ENCODE results near the gene PLOD1.
"Not testable (repeated sequence)": the region's sequence is repeated elsewhere in the genome, so short reads cannot be mapped to it uniquely, and the experiment has no call there.

PLOD1 gene

DNA sequence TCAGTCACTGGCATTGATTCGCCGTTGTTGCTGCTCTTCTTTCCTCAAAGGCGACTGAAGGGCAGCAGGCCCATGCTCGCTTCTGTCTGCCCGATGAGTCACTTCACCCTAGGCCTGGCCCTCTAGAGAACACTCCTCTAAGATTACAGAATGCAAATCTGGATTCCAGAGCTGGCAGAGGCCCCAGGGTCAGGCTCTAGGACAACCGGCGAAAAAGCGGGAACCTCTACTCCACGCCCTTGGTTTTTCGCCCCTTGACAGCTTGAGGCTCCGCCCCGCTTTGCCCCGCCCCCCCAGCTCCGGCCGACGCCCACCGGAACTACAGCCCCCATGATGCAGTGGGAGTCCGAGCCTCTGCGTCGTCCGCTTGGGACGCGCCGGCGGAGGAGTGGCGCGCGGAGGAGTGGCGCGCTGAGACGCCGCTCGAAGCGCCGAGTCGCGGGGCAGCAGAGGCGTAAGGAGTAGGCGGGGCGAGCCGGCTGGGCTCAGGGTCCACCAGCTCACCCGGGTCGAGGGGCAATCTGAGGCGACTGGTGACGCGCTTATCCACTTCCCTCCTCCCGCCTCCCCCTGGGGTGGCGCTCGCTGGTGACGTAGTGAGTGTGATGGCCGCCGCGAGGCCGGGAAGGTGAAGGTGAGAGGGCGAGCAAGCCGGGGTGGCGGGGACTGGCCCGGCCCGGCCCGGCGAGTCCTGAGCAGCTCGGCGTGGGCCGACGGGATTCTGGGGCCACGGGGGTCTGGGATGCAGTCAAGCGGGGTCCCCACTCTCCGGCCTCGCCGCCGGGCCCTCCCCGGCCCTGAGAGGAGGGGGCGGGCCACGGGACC lies 45.5 kb downstream of the PLOD1 start, which contains the start of gene MFN2:
MFN2 (plus strand) TSS at position 594 of the 825 bp plus-strand sequence. CDS start 8,725 bp downstream, outside the sequence.
- peak; percentile 91 for DNase-seq

- DNase-seq = no peak
Observed at GRCh38 chr1:11980676-11980972, 46.1 kb downstream of the PLOD1 start.

DNA sequence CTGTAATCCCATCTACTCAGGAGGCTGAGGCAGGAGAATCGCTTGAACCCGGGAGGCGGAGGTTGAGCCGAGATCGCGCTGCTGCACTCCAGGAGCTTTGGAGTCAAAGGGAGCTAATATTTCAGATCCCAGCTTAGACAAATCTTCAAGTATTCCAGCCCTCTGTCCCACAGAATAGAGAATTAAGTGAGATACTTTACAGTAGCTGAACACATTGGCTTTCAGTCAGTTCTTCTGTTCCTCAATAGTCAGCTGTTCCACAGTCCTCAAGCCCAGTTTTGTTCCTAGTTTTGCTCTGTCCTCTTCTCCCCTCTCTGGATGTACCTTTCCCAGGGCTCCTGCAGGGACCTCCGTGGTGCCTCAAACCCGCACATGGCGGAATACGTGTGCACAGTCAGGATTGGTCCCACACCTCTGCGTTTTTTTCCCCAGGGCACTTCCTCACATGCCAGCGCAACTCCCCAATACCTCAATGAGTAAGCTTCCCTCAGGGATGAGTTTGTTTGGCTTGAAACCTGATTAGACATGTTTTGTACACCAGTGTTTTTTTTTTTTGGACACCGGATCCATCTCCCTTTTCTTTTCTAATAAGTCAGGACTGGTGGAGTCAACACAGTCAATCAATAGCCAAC lies 47.0 kb downstream of the PLOD1 start:
- DNase-seq = no peak

DNA sequence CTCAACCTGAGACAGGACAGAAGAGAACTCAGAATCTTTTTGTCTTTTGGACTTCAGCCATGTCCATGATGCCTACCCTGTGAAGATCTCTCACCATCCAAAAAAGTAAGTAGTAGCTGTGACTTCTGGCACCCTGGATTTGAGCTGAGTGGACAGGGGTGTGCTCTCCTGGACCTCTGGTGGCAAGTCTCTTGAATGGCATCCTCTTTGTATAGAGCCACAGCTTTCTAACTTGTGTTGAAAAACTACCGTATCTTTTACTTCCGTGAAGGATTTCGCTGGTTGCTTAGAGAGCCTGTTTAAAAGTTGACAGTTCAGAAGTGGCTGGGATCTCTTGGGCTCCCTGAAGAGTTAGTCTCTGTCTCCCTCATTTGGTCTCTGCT lies 47.5 kb downstream of the PLOD1 start:
- DNase-seq = no peak

DNA sequence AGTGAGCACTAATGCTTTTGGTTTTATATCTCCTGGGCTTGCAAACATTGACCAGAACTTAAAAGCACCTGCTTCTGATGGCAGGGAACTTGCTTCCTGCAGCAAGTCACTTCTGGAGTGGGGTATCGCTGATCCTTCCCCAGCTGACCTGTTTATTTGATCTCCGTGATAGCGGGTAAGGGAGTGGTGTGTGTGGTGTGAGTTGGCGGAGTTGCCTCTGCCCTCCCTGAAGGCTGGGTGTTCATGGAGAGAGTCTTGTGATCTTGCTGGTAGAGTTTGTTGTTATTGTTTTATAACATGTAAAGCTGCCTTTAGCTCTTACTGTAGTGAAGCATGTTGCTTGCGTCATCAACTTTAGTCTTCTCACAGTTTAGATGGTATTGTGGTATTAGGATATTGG lies 49.6 kb downstream of the PLOD1 start:
- no peak for DNase-seq

DNA sequence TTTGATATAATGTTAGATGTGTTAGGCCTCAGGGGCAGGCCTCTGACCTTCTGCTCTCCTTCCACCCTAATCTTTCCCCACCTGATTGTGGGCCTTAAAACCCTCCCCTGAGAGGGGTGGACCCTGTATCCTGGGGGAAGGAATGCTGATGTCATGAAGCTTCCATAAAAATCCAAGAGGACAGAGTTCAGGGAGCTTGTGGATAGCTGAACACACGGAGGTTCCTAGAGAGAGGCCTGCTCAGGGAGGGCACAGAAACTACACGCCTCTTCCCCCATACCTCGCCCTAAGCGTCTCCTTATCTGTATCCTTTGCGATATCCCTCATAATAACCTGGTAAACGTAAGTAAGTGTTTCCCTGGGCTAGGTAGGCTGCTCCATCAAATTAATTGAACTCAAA lies 50.1 kb downstream of the PLOD1 start:
- DNase-seq = no peak

GRCh38 chr1:11985171-11985570 lies 50.7 kb downstream of the PLOD1 start:
- DNase-seq = no peak

DNA sequence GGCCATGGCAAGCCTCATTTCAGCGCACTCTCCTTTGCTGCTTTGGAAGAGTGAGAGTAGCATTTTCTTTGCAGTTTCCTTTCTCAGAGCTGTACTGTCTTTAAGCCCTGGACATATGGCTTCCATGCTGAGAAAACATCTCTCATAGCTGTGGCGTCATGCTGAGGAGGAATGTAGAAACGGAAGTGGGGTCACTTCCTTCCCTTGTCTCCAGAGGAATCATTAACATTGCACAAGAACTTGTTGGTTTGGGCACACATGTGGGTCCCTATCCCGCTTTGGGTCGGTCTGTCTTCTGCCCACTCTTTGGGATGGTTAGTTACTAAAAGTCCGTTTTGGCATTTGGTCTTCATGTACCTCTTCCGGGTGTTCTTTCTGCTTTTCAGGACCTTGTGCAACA lies 51.3 kb downstream of the PLOD1 start:
- no peak for DNase-seq

DNA sequence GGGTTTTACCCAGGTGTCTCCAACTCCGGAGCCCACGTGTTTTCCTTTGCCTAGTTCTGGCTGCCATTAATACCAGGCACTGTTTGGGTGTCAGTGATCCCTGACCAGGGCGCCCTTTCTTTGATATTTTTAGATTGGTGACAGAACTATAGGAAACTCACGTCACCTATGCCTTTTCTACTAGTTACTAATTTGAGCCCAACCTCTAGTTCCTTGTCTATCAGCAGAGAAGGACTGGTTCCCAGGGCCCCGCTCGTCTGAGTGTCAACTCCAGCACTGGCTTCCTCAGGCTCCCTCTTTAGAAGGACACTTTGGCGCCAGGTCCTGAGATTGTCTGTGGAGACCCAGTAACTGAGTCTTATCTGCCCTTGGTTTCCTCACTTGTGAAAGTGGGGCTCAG lies 55.2 kb downstream of the PLOD1 start:
- no peak for DNase-seq

DNA sequence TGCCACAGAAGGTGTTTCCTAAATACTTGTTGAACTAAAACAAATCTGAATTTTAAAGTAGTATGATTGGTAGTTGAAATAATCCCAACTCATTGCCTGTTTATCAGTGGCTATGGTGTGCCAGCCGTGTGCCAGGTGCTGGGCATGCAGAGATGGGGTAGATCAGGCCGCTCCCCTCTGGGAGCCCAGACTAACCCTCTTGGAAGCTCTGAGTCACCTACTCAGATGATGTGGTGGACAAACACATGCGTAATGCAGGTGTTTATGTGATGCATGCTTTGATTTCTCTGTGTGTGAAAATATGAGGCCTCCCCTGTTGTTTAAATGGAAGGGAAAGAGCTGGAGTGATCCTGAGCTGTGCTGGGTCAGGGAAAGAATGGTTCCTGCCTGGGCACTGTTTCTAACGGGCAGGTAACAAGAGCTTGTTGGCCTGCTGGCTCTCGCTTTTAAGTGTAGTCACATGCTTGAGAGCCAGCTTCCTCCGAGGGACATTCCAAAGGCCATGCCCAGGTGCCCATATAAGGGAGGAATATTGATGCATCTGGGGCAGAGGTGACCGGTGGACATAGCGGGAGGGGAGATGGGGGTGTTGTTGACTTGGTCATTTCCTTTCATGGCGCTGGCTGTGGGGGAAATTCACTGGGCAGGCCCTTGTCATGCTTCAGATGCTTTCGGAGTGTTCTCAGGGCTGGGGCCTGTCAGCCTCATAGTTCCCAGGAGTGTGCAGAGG lies 56.0 kb downstream of the PLOD1 start:
- DNase-seq = no peak

DNA sequence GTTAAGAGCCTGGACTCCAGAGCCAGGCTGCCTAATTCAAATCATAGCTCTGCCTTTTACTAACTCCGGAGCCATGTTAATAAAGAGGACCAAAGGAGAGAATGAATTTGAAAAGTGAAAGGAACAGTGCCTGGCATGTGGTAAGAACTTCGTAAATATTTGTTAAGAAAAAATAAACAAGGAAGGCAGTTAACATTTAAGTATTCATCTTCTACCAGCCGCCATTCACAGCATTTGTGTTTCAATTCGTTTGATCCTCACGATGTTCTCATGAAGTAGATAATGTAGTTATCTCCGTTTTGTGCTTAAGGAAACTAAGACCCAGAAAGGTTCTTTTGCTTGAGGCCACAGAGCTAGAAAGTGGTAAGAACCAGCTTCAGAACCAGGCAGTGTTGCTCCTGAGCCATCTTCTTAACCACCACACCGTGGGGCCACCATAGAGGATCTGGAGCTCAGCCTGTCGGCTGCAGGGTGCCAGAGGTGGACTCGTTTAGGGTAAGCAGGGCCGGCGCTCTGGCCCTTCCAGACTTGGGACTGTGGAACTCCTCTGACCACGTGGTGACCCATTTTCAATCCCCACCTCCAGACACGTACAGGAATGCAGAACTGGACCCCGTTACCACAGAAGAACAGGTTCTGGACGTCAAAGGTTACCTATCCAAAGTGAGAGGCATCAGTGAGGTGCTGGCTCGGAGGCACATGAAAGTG lies 57.6 kb downstream of the PLOD1 start:
- no peak for DNase-seq

DNA sequence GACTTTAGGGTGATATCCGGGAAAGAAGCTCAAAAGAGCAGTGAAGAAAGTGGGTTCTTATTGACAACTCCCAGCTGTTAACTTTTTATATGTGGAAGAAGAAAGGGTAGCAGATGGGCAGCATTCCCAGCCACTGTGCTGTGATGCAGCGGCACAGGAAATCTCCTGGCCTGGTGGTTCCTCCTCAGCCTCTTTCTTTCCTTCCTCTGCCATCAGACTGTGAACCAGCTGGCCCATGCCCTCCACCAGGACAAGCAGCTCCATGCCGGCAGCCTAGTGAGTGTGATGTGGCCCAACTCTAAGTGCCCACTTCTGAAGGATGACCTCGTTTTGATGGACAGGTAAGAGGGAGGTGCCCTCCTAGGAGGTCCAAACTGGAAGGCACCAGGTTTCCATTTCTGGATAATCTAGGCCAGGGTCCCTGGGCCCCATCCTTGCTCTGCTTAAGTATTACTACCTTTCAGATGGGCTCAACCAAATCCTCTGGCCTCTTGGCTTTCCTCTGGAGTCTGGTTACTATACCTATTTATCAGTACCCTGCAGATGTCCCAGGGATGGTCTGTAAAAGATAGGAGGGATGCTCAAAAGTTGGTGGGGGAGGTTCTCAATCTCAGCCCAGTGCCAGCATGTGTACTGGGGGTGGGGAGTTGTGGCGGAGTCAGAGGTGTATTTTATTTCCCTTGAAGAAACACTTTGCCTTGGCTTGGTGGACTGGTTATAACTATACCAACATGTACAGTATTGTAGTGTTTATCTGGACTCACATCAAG lies 62.7 kb downstream of the PLOD1 start:
- no peak for DNase-seq

- DNase-seq = no peak
Observed at GRCh38 chr1:11998636-11999035, 64.1 kb downstream of the PLOD1 start.

DNA sequence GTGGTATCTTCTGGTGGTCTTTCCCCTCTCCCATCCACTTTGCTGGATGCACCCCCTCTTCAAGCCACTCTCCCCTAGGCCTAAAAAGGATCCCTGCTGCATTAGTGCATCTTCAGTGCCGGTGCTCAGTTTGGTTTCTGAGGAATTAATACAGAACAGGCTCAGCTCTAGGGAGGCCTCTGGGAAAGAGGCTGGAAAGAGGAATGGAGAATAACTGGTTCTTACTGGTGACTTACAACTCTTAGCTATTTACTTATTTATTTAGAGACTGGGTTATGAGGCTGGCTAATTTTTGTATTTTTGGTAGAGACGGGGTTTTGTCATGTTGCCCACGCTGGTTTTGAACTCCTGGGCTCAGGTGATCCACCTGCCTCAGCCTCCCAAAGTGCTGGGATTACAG lies 64.7 kb downstream of the PLOD1 start:
- DNase-seq = no peak

GRCh38 chr1:12001249-12001917 lies 66.9 kb downstream of the PLOD1 start:
- no peak for DNase-seq

DNA sequence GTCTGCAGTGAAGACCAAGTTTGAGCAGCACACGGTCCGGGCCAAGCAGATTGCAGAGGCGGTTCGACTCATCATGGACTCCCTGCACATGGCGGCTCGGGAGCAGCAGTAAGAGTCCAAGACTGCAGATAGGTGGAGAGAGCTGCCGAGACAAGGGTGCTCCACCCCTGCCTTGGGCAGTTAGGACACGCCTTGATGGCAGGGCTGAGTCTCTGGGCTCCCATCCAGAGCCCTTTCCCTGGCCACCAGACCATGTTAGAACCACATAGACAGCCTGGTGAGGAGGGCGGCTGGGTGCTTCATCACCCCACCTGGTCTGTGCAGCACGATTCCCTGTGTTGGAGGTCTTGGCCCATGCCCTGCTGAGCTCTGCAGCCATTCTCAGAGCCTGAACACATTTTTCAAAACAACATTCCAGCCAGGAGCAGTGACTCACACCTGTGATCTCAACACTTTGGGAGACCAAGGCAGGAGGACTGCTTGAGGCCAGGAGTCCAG lies 67.5 kb downstream of the PLOD1 start:
- no peak for DNase-seq

DNA sequence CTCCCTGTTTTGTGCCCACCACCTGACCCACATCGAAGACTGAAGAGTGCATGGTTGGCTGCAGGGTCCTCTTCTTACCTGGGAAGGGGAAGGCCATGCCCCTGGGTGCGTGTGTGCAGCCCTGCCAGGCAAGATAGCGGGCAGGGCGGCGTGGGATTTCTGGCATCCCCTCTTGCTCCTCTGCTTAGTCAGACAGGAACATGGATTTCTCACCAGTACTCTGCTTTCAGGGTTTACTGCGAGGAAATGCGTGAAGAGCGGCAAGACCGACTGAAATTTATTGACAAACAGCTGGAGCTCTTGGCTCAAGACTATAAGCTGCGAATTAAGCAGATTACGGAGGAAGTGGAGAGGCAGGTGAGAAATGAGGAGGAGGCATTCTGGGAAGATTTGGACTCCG lies 69.2 kb downstream of the PLOD1 start:
- DNase-seq = no peak

DNA sequence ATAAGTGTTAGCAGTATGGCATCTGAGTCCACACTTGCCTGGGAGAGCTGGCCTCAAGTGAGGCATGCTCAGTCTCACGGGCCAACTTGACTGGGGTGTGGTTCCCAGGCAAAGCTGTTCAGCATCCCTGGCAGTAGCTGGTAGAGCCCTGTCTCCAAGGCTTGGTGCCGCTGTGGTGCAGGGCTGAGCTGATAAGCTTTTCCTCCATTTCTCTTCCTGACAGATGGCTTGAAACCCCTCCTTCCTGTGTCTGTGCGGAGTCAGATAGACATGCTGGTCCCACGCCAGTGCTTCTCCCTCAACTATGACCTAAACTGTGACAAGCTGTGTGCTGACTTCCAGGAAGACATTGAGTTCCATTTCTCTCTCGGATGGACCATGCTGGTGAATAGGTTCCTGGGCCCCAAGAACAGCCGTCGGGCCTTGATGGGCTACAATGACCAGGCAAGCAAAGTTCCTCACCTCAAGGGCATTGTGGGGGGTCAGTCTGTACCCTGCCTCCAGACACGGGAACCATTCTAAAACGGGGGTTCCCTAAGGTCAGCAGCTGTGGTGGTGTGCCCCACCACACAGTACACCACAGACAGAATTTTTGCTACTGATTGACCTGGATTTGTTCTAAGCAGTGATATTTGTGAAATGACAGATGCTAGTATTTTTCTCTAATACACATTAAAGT lies 71.1 kb downstream of the PLOD1 start:
- no peak for DNase-seq

DNA sequence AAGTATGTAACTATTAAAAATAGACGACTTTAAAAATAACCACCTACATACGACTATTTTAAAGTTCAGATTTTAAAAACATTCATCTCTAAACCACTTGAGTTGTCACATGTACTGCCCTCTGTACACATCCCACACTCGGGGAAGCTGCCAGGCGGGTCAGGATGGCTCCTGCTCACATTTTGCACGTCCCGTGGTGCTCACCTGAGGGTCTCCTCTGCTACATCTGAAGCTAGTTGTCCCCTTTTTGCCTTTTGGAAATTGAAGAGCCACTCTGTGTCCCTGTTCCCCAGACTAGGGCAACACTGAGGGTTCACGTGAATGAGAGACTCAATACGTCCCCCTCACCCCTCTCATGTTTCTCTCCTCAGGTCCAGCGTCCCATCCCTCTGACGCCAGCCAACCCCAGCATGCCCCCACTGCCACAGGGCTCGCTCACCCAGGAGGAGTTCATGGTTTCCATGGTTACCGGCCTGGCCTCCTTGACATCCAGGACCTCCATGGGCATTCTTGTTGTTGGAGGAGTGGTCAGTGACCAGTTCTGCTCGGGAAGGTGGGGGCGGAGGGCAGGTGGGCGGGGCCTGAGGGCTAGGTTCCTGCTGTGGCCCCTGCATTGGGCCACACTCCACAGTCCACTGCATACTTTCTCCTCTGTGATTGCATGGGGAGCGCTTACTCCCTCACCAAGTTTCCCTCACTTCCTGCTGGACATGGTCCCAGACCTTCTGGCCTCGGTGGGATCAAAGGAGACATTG lies 71.8 kb downstream of the PLOD1 start:
- no peak for DNase-seq

DNA sequence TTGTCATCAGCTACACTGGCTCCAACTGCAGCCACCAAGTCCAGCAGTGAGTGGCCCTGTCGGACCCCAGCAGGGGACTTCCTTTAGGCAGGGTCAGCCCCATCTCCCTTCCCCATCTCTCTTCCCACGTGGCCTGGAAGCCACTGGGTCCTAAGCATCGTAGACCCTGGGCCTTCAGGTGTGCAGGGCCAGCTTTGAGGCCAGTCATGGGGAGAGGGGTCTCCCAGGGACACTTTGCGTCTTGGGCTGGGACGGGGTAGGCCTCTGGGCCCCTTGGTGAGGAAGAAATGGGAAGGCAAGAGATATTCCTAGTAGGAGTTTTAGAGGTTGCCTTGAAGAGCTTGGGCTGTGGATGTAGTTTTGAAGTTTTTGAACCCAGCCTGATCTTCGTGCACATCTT lies 72.7 kb downstream of the PLOD1 start:
- DNase-seq = no peak

DNA sequence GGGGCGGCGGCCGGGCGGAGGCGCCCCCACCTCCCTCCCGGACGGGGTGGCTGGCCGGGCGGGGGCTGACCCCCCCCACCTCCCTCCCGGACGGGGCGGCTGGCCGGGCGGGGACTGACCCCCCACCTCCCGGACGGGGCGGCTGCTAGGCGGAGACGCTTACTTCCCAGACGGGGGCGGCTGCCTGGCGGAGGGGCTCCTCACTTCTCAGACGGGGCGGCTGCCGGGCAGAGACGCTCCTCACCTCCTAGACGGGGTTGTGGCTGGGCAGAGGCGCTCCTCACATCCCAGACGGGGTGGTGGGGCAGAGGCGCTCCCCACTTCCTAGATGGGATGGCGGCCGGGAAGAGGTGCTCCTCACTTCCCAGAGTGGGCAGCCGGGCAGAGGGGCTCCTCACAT lies 73.8 kb downstream of the PLOD1 start:
- DNase-seq = not testable (repeated sequence)
